Measurements from ENCODE around the gene PRDX5. TPM values are rescaled to one million over a fixed set of nuclear protein-coding genes. Genes with fewer than 3 reads are reported as not detected.

The PRDX5 gene
- total RNA-seq (2014; rRNA removed; shearing (Covaris generic)) (243 and 260 TPM in 2 replicates), polyA plus RNA-seq (2016; fragmentation: Nextera tagmentation; extraction: Ambion mirVana) (436 and 451 TPM in 2 replicates)

GRCh38 chr11:64317961-64318765, at the start of gene PRDX5:
Gene PRDX5, plus strand, starts transcription at chr11:64318121. Its CDS starts 95 bp downstream, at chr11:64318216.
- Histone ChIP-seq H3K36me3 (ENCODE audit: low read depth) (0 out of 2 replicates have a peak, but pooled peaks cover 4% of the 10 kb centered on the region), H2AFZ (peak within 1 kb of the TSS; percentile 85), H4K20me1 (ENCODE audit: insufficient read depth) (no peaks in the 10 kb centered on the region), H3F3A (ENCODE audit: insufficient read depth) (peaks cover 3% of the 10 kb centered on the region), H3K4me3 (peak within 1 kb of the TSS; percentile 88), H3K27ac (peak within 1 kb of the TSS; percentile 97), H3K9me3 (ENCODE audit: low read depth) (no peaks in the 10 kb centered on the region), H3K4me1 (ENCODE audit: insufficient read depth) (peaks cover 22% of the 10 kb centered on the region), H3K27me3 (replicated peaks; ENCODE audit: insufficient read depth) (no peaks in the 10 kb centered on the region), H3K79me2 (ENCODE audit: insufficient read depth) (peaks cover 52% of the 10 kb centered on the region), H3K9ac (peak within 1 kb of the TSS; percentile 94), H3K4me2 (ENCODE audit: unreplicated experiment) (peak within 1 kb of the TSS; percentile 95), H3K9me2 (ENCODE audit: insufficient read depth) (no peaks in the 10 kb centered on the region)
- DNase-seq, result peak; percentile 99
- WGBS, 2 experiments (ENCODE audit: low coverage in 1 of 2, low lambda C conversion rate in 2 of 2, missing lambda C conversion rate in 2 of 2), result 1% methylated on average over 51 to 58 of the region's 61 CpGs
- TF ChIP-seq EZH2phosphoT487 (IDR thresholded peaks at IDR 0.05; ENCODE audit: insufficient read depth, low read depth), result no peak
- no peak for TF ChIP-seq EZH2 (IDR thresholded peaks at IDR 0.05; ENCODE audit: insufficient read depth, poor library complexity, severe bottlenecking)
- in situ Hi-C loops (cut with MboI), result no loop called here

- H3K4me1 ChIP-seq (ENCODE audit: insufficient read depth), result peaks cover 23% of the 10 kb centered on the region
- TF ChIP-seq EZH2 (IDR thresholded peaks at IDR 0.05; ENCODE audit: insufficient read depth, poor library complexity, severe bottlenecking) (no peak), EZH2phosphoT487 (IDR thresholded peaks at IDR 0.05; ENCODE audit: insufficient read depth, low read depth) (no peak)
- in situ Hi-C loops (cut with MboI), result no loop called here
- H4K20me1 ChIP-seq (ENCODE audit: insufficient read depth), result no peaks in the 10 kb centered on the region
- DNase-seq, result peak; percentile 75
- no peaks in the 10 kb centered on the region for H3K9me3 ChIP-seq (ENCODE audit: low read depth)
- H3K36me3 ChIP-seq (ENCODE audit: low read depth), result no peaks in the 10 kb centered on the region; the same call in 1 of the 2 replicates
- whole genome bisulfite sequencing, 2 experiments (ENCODE audit: low coverage in 1 of 2, low lambda C conversion rate in 2 of 2, missing lambda C conversion rate in 2 of 2), result 3% methylated on average over 18 to 32 of the region's 34 CpGs
- H3F3A ChIP-seq (ENCODE audit: insufficient read depth), result peaks cover 23% of the 10 kb centered on the region
- peak overlapping the region; percentile 83 for H3K27ac ChIP-seq
- H3K4me2 ChIP-seq (ENCODE audit: unreplicated experiment), result peak overlapping the region; percentile 83
- no peaks in the 10 kb centered on the region for H3K9me2 ChIP-seq (ENCODE audit: insufficient read depth)
- peaks cover 24% of the 10 kb centered on the region for H3K79me2 ChIP-seq (ENCODE audit: insufficient read depth)
- peak overlapping the region; percentile 54 for H2AFZ ChIP-seq
- H3K9ac ChIP-seq, result peak overlapping the region; percentile 84
- H3K4me3 ChIP-seq, result peak overlapping the region; percentile 75
- H3K27me3 ChIP-seq (replicated peaks; ENCODE audit: insufficient read depth), result no peaks in the 10 kb centered on the region
These were observed 48.9 kb upstream of the PRDX5 start for GRCh38 chr11:64268893-64269539.

- Histone ChIP-seq H3K9me2 (ENCODE audit: insufficient read depth) (no peaks in the 10 kb centered on the region), H3K4me1 (ENCODE audit: insufficient read depth) (peaks cover 23% of the 10 kb centered on the region), H3K4me2 (ENCODE audit: unreplicated experiment) (peak overlapping the region; percentile 83), H3K9ac (peak overlapping the region; percentile 84), H3K36me3 (ENCODE audit: low read depth) (no peaks in the 10 kb centered on the region), H3K27ac (peak overlapping the region; percentile 83), H3K27me3 (replicated peaks; ENCODE audit: insufficient read depth) (no peaks in the 10 kb centered on the region), H4K20me1 (ENCODE audit: insufficient read depth) (no peaks in the 10 kb centered on the region), H3F3A (ENCODE audit: insufficient read depth) (peaks cover 23% of the 10 kb centered on the region), H3K79me2 (ENCODE audit: insufficient read depth) (peaks cover 30% of the 10 kb centered on the region), H2AFZ (peak overlapping the region; percentile 62), H3K4me3 (peak overlapping the region; percentile 87), H3K9me3 (ENCODE audit: low read depth) (no peaks in the 10 kb centered on the region)
- in situ Hi-C loops (cut with MboI), result no loop called here
- 1% methylated on average over 48 to 58 of the region's 58 CpGs for WGBS, 2 experiments (ENCODE audit: low coverage in 1 of 2, low lambda C conversion rate in 2 of 2, missing lambda C conversion rate in 2 of 2)
- DNase-seq, result peak; percentile 100
- TF ChIP-seq EZH2 (IDR thresholded peaks at IDR 0.05; ENCODE audit: insufficient read depth, poor library complexity, severe bottlenecking) (no peak), EZH2phosphoT487 (IDR thresholded peaks at IDR 0.05; ENCODE audit: insufficient read depth, low read depth) (no peak)
These were observed 48.2 kb upstream of the PRDX5 start for GRCh38 chr11:64269540-64270220.

Measured in GM23248 (cell line).